ENCODE results near the gene ABCG1. TPM values are rescaled to one million over a fixed set of nuclear protein-coding genes. Genes with fewer than 3 reads are reported as not detected.

The ABCG1 gene
- total and polyA plus RNA-seq, 4 experiments from 2014 or later: 1.5 to 19.6 (median 9.5) TPM

- H3K36me3 Mint-ChIP-seq: peaks cover 35 to 66% of the 10 kb centered on the region in 2 donors
- ChIA-PET CTCF (ENCODE audit: partially characterized antibody) (no interaction called here), POLR2A (ENCODE audit: partially characterized antibody) (no interaction called here)
Measured at GRCh38 chr21:42281181-42281680, 62.3 kb downstream of the ABCG1 start.

GRCh38 chr21:42282021-42282420, 63.1 kb downstream of the ABCG1 start:
- H3K27ac ChIP-seq (ENCODE audit: low read depth, low read length): no peak overlapping the region
- H3K27me3 ChIP-seq (ENCODE audit: insufficient read depth, low read length): no peaks in the 10 kb centered on the region
- peak overlapping the region in 1 of 7 donors; percentile 6 for H3K27ac Mint-ChIP-seq
- H3K4me3 Mint-ChIP-seq: no peak overlapping the region
- no peak for DNase-seq
- H3K9me3 ChIP-seq (ENCODE audit: control insufficient read depth in 1 of 2, low read length in 2 of 2): no peaks in the 10 kb centered on the region
- peaks cover 25% of the 10 kb centered on the region for H3K36me3 ChIP-seq (ENCODE audit: insufficient read depth, low read length)
- ChIA-PET CTCF (ENCODE audit: partially characterized antibody) (interaction anchor here (1.3 kb wide), 1 partner anchor 23 kb away, joined by 4 read pairs; no protein-coding TSS in a partner anchor), POLR2A (ENCODE audit: partially characterized antibody) (no interaction called here)
- H3K9me3 Mint-ChIP-seq: peaks cover 0 to 3% (median 0%) of the 10 kb centered on the region in 8 donors
- intact Hi-C loops (cut with micrococcal nuclease): no loop called here
- no peaks in the 10 kb centered on the region for H3K4me1 Mint-ChIP-seq
- no peak overlapping the region for H3K4me3 ChIP-seq (ENCODE audit: low read length in 2 of 2)
- no peaks in the 10 kb centered on the region for H3K4me1 ChIP-seq (ENCODE audit: insufficient read depth, low read length)
- H3K36me3 Mint-ChIP-seq: peaks cover 43 to 70% of the 10 kb centered on the region in 2 donors
- no peaks in the 10 kb centered on the region for H3K27me3 Mint-ChIP-seq

More at GRCh38 chr21:42281181-42281680, 62.3 kb downstream of the ABCG1 start:
- no peaks in the 10 kb centered on the region for H3K9me3 ChIP-seq (ENCODE audit: control insufficient read depth in 1 of 2, low read length in 2 of 2)
- no peak for DNase-seq
- H3K27me3 ChIP-seq (ENCODE audit: insufficient read depth, low read length): no peaks in the 10 kb centered on the region
- H3K4me1 ChIP-seq (ENCODE audit: insufficient read depth, low read length): no peaks in the 10 kb centered on the region
- Mint-ChIP-seq H3K27me3 (no peaks in the 10 kb centered on the region), H3K4me1 (no peaks in the 10 kb centered on the region), H3K27ac (peak overlapping the region in 1 of 7 donors; percentile 6), H3K9me3 (no peaks in the 10 kb centered on the region), H3K4me3 (no peak overlapping the region)
- no peak overlapping the region for H3K27ac ChIP-seq (ENCODE audit: low read depth, low read length)
- no peak overlapping the region for H3K4me3 ChIP-seq (ENCODE audit: low read length in 2 of 2)
- intact Hi-C loops (cut with micrococcal nuclease): no loop called here
- peaks cover 28% of the 10 kb centered on the region for H3K36me3 ChIP-seq (ENCODE audit: insufficient read depth, low read length)

- Mint-ChIP-seq H3K27ac (peak overlapping the region in 4 of 7 donors; percentile 25 to 64 (median 42)), H3K4me1 (no peaks in the 10 kb centered on the region), H3K4me3 (no peak overlapping the region), H3K27me3 (no peaks in the 10 kb centered on the region), H3K36me3 (peaks cover 41 to 69% of the 10 kb centered on the region in 2 donors), H3K9me3 (peaks cover 0 to 3% (median 0%) of the 10 kb centered on the region in 8 donors)
- ChIA-PET CTCF (ENCODE audit: partially characterized antibody) (interaction anchor here (0.6 to 1.3 kb wide), 2 partner anchors 24 to 114 kb away, joined by 3 to 4 read pairs; no protein-coding TSS in a partner anchor), POLR2A (ENCODE audit: partially characterized antibody) (no interaction called here)
- Histone ChIP-seq H3K4me3 (ENCODE audit: low read length in 2 of 2) (no peak overlapping the region), H3K4me1 (ENCODE audit: insufficient read depth, low read length) (no peaks in the 10 kb centered on the region), H3K9me3 (ENCODE audit: control insufficient read depth in 1 of 2, low read length in 2 of 2) (no peaks in the 10 kb centered on the region), H3K36me3 (ENCODE audit: insufficient read depth, low read length) (peaks cover 29% of the 10 kb centered on the region), H3K27ac (ENCODE audit: low read depth, low read length) (no peak overlapping the region), H3K27me3 (ENCODE audit: insufficient read depth, low read length) (no peaks in the 10 kb centered on the region)
- peak in 1 of 5 donors; percentile 15 for DNase-seq
- intact Hi-C loops (cut with micrococcal nuclease): no loop called here
Measured at GRCh38 chr21:42282715-42283114, 63.8 kb downstream of the ABCG1 start.

GRCh38 chr21:42285569-42286245, 66.8 kb downstream of the ABCG1 start:
- Mint-ChIP-seq H3K36me3 (peaks cover 57 to 76% of the 10 kb centered on the region in 2 donors), H3K4me3 (no peak overlapping the region), H3K27ac (peak overlapping the region in 4 of 7 donors; percentile 35 to 64 (median 53)), H3K9me3 (peaks cover 0 to 3% (median 0%) of the 10 kb centered on the region in 8 donors), H3K4me1 (no peaks in the 10 kb centered on the region), H3K27me3 (no peaks in the 10 kb centered on the region)
- H3K36me3 ChIP-seq (ENCODE audit: insufficient read depth, low read length): peaks cover 41% of the 10 kb centered on the region
- H3K9me3 ChIP-seq (ENCODE audit: control insufficient read depth in 1 of 2, low read length in 2 of 2): no peaks in the 10 kb centered on the region
- H3K27ac ChIP-seq (ENCODE audit: low read depth, low read length): no peak overlapping the region
- DNase-seq: peak in 1 of 5 donors; percentile 5
- H3K4me1 ChIP-seq (ENCODE audit: insufficient read depth, low read length): no peaks in the 10 kb centered on the region
- H3K27me3 ChIP-seq (ENCODE audit: insufficient read depth, low read length): no peaks in the 10 kb centered on the region
- POLR2A ChIA-PET (ENCODE audit: partially characterized antibody): no interaction called here
- intact Hi-C loops (cut with micrococcal nuclease): no loop called here
- CTCF ChIA-PET (ENCODE audit: partially characterized antibody): interaction anchor here (0.7 kb wide), 1 partner anchor 34 kb away, joined by 3 read pairs; no protein-coding TSS in a partner anchor
- no peak overlapping the region for H3K4me3 ChIP-seq (ENCODE audit: low read length in 2 of 2)

- Mint-ChIP-seq H3K9me3 (peaks cover 0 to 3% (median 0%) of the 10 kb centered on the region in 8 donors), H3K4me3 (no peak overlapping the region), H3K27ac (peak overlapping the region in 4 of 7 donors; percentile 6 to 74 (median 61)), H3K27me3 (no peaks in the 10 kb centered on the region), H3K36me3 (peaks cover 61 to 80% of the 10 kb centered on the region in 2 donors), H3K4me1 (no peaks in the 10 kb centered on the region)
- DNase-seq: peak in 1 of 5 donors; percentile 12
- Histone ChIP-seq H3K4me3 (ENCODE audit: low read length in 2 of 2) (no peak overlapping the region), H3K4me1 (ENCODE audit: insufficient read depth, low read length) (no peaks in the 10 kb centered on the region), H3K36me3 (ENCODE audit: insufficient read depth, low read length) (peaks cover 40% of the 10 kb centered on the region), H3K27me3 (ENCODE audit: insufficient read depth, low read length) (no peaks in the 10 kb centered on the region), H3K9me3 (ENCODE audit: control insufficient read depth in 1 of 2, low read length in 2 of 2) (no peaks in the 10 kb centered on the region), H3K27ac (ENCODE audit: low read depth, low read length) (no peak overlapping the region)
- CTCF ChIA-PET (ENCODE audit: partially characterized antibody): no interaction called here
- intact Hi-C loops (cut with micrococcal nuclease): no loop called here
- POLR2A ChIA-PET (ENCODE audit: partially characterized antibody): no interaction called here
Measured at GRCh38 chr21:42286416-42286815, 67.5 kb downstream of the ABCG1 start.

- DNase-seq: peak in 1 of 5 donors; percentile 10
- H3K36me3 ChIP-seq (ENCODE audit: insufficient read depth, low read length): peaks cover 30% of the 10 kb centered on the region
- Mint-ChIP-seq H3K27me3 (no peaks in the 10 kb centered on the region), H3K4me3 (no peak overlapping the region), H3K27ac (peak overlapping the region in 1 of 7 donors; percentile 72), H3K9me3 (peaks cover 0 to 3% (median 0%) of the 10 kb centered on the region in 8 donors), H3K36me3 (peaks cover 61 to 76% of the 10 kb centered on the region in 2 donors), H3K4me1 (no peaks in the 10 kb centered on the region)
- H3K4me3 ChIP-seq (ENCODE audit: low read length in 2 of 2): no peak overlapping the region
- H3K4me1 ChIP-seq (ENCODE audit: insufficient read depth, low read length): no peaks in the 10 kb centered on the region
- POLR2A ChIA-PET (ENCODE audit: partially characterized antibody): no interaction called here
- H3K27me3 ChIP-seq (ENCODE audit: insufficient read depth, low read length): no peaks in the 10 kb centered on the region
- no peaks in the 10 kb centered on the region for H3K9me3 ChIP-seq (ENCODE audit: control insufficient read depth in 1 of 2, low read length in 2 of 2)
- intact Hi-C loops (cut with micrococcal nuclease): no loop called here
- CTCF ChIA-PET (ENCODE audit: partially characterized antibody): no interaction called here
- H3K27ac ChIP-seq (ENCODE audit: low read depth, low read length): no peak overlapping the region
Measured at GRCh38 chr21:42287193-42288083, 68.5 kb downstream of the ABCG1 start.

- POLR2A ChIA-PET (ENCODE audit: partially characterized antibody): no interaction called here
- Histone ChIP-seq H3K9me3 (ENCODE audit: control insufficient read depth in 1 of 2, low read length in 2 of 2) (no peaks in the 10 kb centered on the region), H3K4me3 (ENCODE audit: low read length in 2 of 2) (no peak overlapping the region), H3K27me3 (ENCODE audit: insufficient read depth, low read length) (no peaks in the 10 kb centered on the region), H3K36me3 (ENCODE audit: insufficient read depth, low read length) (peaks cover 38% of the 10 kb centered on the region), H3K27ac (ENCODE audit: low read depth, low read length) (no peak overlapping the region), H3K4me1 (ENCODE audit: insufficient read depth, low read length) (no peaks in the 10 kb centered on the region)
- peak in 1 of 5 donors; percentile 7 for DNase-seq
- no peak overlapping the region for H3K4me3 Mint-ChIP-seq
- peaks cover 55 to 67% of the 10 kb centered on the region in 2 donors for H3K36me3 Mint-ChIP-seq
- no peaks in the 10 kb centered on the region for H3K4me1 Mint-ChIP-seq
- CTCF ChIA-PET (ENCODE audit: partially characterized antibody): no interaction called here
- H3K27me3 Mint-ChIP-seq: no peaks in the 10 kb centered on the region
- peaks cover 0 to 3% (median 0%) of the 10 kb centered on the region in 8 donors for H3K9me3 Mint-ChIP-seq
- intact Hi-C loops (cut with micrococcal nuclease): no loop called here
- H3K27ac Mint-ChIP-seq: peak overlapping the region in 2 of 7 donors; percentile 5 to 63
Measured at GRCh38 chr21:42288962-42289361, 70.0 kb downstream of the ABCG1 start.
